Lung microvascular endothelial cell (primary cell): ENCODE measurements around the gene DNHD1. TPM values are rescaled to one million over a fixed set of nuclear protein-coding genes. Genes with fewer than 3 reads are reported as not detected.

Source experiments
- DNase-seq, 2 donors: peaks; one replicate each; pipeline versions ENCODE4 v3.0.0 to v3.0.0-alpha.2; 2010; ENCODE audit warnings: low read depth in 2 of 2
- total RNA-seq: library from RNA; depleted of rRNA; stranded (reverse); fragments of >200 nt; gene quantifications from 2 replicates; pipeline ENCODE4 v1.2.1, GENCODE V29; 2014

DNHD1 gene
- total RNA-seq, 1 donor from 2014 or later = 1.6 TPM

- peak; percentile 46 for DNase-seq
These were observed 114.2 kb downstream of the DNHD1 start for GRCh38 chr11:6611092-6611962.

DNA sequence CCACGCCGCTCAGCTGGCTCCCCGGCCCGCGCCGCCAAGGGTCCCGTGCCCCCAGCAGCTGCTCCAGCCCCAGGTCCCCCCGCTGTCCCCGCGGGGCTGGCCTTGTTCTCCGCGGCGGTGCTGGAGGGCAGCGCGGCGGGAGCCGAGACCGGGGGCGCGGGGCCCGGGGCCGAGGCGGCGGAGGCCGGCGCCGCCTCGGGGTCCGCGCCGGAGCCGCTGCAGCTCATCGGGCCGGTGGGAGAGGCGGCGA, 114.8 kb downstream of the DNHD1 start:
- DNase-seq = no peak

GRCh38 chr11:6612213-6613041, 115.3 kb downstream of the DNHD1 start, which contains the start of gene TAF10:
Gene TAF10, minus strand, starts transcription at chr11:6612216. Its CDS starts 27 bp downstream, at chr11:6612189.
- peak; percentile 97 to 98 for DNase-seq

- no peak for DNase-seq
These were observed 116.4 kb downstream of the DNHD1 start for GRCh38 chr11:6613496-6613895.

- DNase-seq = no peak
These were observed 117.4 kb downstream of the DNHD1 start for GRCh38 chr11:6614446-6614845.

- no peak for DNase-seq
These were observed 118.0 kb downstream of the DNHD1 start for GRCh38 chr11:6615046-6615445.

GRCh38 chr11:6615882-6616585, 119.0 kb downstream of the DNHD1 start:
- DNase-seq = peak in 1 of 2 donors; percentile 72

DNA sequence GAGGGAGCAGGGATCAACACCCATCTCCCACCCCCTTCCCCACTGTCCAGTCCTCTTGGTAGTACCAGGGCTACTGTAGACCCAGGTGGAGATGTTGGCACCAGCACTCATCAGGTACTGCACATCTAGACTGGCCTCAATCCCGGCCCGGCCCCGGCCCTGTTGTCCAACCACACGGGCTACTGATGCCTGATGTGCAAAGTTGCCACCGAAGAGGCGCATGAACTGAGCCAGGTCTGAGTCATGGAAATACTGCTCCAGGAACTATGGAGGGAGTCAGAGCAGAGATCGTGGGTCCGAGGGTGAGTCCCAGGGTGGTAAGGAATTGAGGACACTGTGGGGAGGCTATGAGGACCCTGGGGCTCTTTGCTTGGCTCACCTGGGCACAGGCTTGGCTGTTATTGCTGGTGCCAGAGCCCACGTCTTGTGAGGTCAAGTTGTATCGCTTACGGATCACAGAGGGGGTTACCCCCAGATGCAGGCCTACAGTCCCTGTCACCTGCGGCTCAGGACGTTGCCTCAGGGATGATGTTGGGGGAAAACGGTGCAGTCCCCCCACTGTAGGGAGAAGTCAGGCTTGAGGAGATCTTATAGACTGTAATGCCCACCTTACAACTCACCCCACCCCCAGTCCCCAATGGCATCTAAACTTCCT, 119.6 kb downstream of the DNHD1 start:
- DNase-seq = no peak

GRCh38 chr11:6617315-6617781, 120.3 kb downstream of the DNHD1 start:
- peak; percentile 80 to 81 for DNase-seq

DNA sequence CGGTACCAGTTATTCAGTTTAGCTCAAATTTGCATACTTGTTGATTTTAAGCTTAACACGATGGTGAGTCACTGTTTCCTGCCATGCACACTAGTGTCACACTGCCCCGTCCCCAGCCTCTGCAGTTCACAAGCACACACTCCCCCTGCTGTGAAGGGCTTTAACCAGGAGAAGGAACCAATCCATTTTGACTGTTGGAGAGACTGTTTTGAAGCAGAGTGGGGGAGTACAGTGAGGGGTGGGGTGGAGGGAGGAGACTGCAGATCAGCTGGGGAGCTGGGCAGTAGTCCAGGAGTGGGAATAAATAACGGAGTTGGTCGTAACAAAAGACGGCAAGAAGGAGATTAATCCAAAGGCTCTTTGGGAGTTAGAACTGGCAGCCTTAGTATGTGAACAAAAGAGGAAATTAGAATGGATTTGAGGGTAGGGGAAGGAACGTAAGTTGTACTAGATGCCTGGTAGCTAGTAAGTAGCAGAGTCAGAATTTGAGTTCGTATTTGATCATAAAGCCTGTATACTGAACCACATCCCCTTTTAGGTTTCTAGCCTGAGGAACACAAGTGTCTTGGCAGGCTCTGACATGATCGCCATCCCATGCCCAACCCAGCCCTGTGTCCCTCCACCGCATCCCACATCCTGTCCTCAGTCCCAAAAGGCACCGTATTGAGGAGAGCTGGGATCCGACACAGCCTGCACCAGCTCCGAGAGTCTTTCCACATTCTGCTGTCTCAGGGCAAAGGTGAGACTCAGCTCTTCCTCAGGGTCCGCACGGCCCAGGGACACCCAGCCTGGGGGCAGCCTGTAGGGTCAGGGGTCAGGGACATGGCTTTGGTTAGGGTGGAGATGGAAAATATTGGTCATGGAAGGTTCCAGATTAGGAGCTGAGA, 121.3 kb downstream of the DNHD1 start:
- peak; percentile 93 to 94 for DNase-seq

DNA sequence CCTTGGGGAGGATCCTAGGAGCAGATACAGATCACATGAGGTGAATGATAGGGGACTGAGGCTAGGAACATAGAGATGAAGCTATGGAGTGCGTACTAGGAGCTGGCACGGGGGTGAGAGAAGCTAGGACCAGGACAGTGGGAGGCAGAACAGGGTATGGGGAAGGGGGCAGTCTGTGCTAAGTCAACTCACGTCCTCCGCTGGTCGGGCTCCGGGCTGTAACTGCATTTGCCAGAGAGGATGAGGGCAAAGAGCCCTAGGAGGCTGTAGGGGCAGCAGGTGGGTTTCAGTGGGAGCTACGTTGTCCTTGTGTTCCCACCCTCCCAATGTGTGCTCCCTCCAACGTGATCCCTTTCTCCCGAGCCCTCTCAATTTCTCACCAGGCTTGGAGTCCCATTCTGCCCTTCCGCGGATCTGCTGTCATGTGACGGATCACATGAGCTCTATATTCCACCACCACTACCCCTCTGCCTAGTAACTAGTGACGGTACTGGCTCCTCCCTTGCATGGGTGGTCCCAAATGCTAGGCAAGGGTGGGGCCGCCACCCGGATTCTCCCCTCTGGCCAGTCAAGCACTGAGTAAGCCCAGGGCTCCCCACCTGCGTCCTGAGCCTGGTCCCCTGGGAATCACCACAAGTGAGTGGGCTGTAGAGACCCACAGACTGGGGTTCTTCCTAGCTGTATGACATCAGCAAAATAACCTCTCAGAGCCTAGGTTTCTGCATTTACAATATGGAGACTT, 122.1 kb downstream of the DNHD1 start, which contains the start of gene TPP1:
Gene TPP1 (minus strand): TSS at position 419 of the 742 bp plus-strand sequence. CDS start 22 bp downstream, at position 397.
- DNase-seq = peak; percentile 96

DNA sequence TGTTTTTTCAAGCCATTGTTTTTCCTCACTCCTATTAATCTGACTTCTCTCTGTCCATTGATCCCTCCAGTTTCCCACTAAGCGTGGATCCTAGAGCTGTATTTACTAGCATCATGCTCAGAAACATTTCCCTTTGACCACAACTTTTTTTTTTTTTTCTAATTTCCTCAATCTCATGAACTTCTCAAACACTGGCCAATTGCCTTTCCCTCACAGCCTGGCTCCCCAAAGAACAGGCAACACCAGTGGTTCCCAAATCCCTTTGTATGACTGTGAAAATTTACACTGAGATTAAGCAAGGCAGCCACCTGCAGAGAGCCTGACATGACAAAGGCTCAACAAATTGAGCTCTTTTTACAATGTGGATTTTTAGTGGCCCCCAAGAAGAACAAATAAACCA, 123.6 kb downstream of the DNHD1 start:
- no peak for DNase-seq

Other genes with a start within 250 kb of the DNHD1 start
- gene CCKBR, start 237.4 kb upstream of the DNHD1 start, total RNA-seq = not detected in 2 replicates
- gene CAVIN3, start 176.8 kb upstream of the DNHD1 start, total RNA-seq = 43.1 and 201 TPM in 2 replicates
- 14.6 and 20.0 TPM in 2 replicates for gene SMPD1, start 106.8 kb upstream of the DNHD1 start, total RNA-seq
- 26.6 and 29.2 TPM in 2 replicates for gene APBB1, start 78.2 kb upstream of the DNHD1 start, total RNA-seq
- gene HPX, start 56.3 kb upstream of the DNHD1 start, total RNA-seq = 0.22 TPM in 1 of 2 replicates, not detected in the other
- 15.3 and 21.6 TPM in 2 replicates for gene TRIM3, start 23.3 kb upstream of the DNHD1 start, total RNA-seq
- gene ARFIP2, start 15.9 kb upstream of the DNHD1 start, total RNA-seq = 27.6 and 27.7 TPM in 2 replicates
- 16.3 and 28.6 TPM in 2 replicates for gene TIMM10B, start 15.8 kb upstream of the DNHD1 start, total RNA-seq
- 6.1 and 10.3 TPM in 2 replicates for gene RRP8, start 106.3 kb downstream of the DNHD1 start, total RNA-seq
- gene ILK, start 106.5 kb downstream of the DNHD1 start, total RNA-seq = 95.9 and 109 TPM in 2 replicates
- 27.7 and 34.1 TPM in 2 replicates for gene TAF10, start 114.9 kb downstream of the DNHD1 start, total RNA-seq
- gene TPP1, start 122.1 kb downstream of the DNHD1 start, total RNA-seq = 61.2 and 69.2 TPM in 2 replicates
- gene DCHS1, start 158.5 kb downstream of the DNHD1 start, total RNA-seq = 28.3 and 46.2 TPM in 2 replicates
- gene MRPL17, start 186.1 kb downstream of the DNHD1 start, total RNA-seq = 44.7 and 47.4 TPM in 2 replicates